Hematopoietic multipotent progenitor cell treated with erythropoietin and hydrocortisone succinate and interleukin-3 and kit ligand, for 17 days (in vitro differentiated cells): Measurements from ENCODE around the gene ESX1.
A peak's percentile ranks its signal among the peaks of the same experiment; 100 is the strongest.
"Not testable (repeated sequence)": the region's sequence is repeated elsewhere in the genome, so short reads cannot be mapped to it uniquely, and the experiment has no call there.

Source experiments
- DNase-seq: peaks from one replicate; pipeline ENCODE4 v3.0.0-alpha.2; 2015; ENCODE audit warnings: low spot score

Gene ESX1

GRCh38 chrX:104254442-104255115 is at the start of gene ESX1:
Gene ESX1 (minus strand): TSS chrX:104254933. CDS start chrX:104254849, 84 bp downstream.
- DNase-seq = no peak

- DNase-seq = no peak
Measured at GRCh38 chrX:104295636-104296035, 40.9 kb upstream of the ESX1 start.

- DNase-seq = no peak
Measured at GRCh38 chrX:104288961-104289360, 34.2 kb upstream of the ESX1 start.

GRCh38 chrX:104288269-104288668 is 33.5 kb upstream of the ESX1 start:
- no peak for DNase-seq

- no peak for DNase-seq
Measured at GRCh38 chrX:104285201-104285600, 30.5 kb upstream of the ESX1 start.

- DNase-seq = no peak
Measured at GRCh38 chrX:104284507-104284906, 29.8 kb upstream of the ESX1 start.

GRCh38 chrX:104282166-104282725 is 27.5 kb upstream of the ESX1 start:
- no peak for DNase-seq

GRCh38 chrX:104281564-104281963 is 26.8 kb upstream of the ESX1 start:
- DNase-seq = no peak

GRCh38 chrX:104280609-104281008 is 25.9 kb upstream of the ESX1 start:
- DNase-seq = no peak

GRCh38 chrX:104270916-104271512 is 16.3 kb upstream of the ESX1 start:
- peak; percentile 4 for DNase-seq

GRCh38 chrX:104270212-104270611 is 15.5 kb upstream of the ESX1 start:
- DNase-seq = no peak

GRCh38 chrX:104255465-104255864 is 732 bp upstream of the ESX1 start:
- no peak for DNase-seq

- no peak for DNase-seq
Measured at GRCh38 chrX:104253567-104254441, 929 bp downstream of the ESX1 start.

GRCh38 chrX:104250470-104250869 is 4.3 kb downstream of the ESX1 start:
- no peak for DNase-seq

GRCh38 chrX:104230060-104230459 is 24.7 kb downstream of the ESX1 start:
- not testable (repeated sequence) for DNase-seq

GRCh38 chrX:104211187-104211586 is 43.5 kb downstream of the ESX1 start:
- DNase-seq = no peak

- no peak for DNase-seq
Measured at GRCh38 chrX:104205548-104205947, 49.2 kb downstream of the ESX1 start.
